ENCODE measurements around the gene TMEM248. TPM values are rescaled to one million over a fixed set of nuclear protein-coding genes. Genes with fewer than 3 reads are reported as not detected.

The TMEM248 gene
- total and polyA plus RNA-seq, 2 donors (not counting 3 experiments of a cell fraction or from before 2014, with no cell fraction given) = 107 to 220 TPM

DNA sequence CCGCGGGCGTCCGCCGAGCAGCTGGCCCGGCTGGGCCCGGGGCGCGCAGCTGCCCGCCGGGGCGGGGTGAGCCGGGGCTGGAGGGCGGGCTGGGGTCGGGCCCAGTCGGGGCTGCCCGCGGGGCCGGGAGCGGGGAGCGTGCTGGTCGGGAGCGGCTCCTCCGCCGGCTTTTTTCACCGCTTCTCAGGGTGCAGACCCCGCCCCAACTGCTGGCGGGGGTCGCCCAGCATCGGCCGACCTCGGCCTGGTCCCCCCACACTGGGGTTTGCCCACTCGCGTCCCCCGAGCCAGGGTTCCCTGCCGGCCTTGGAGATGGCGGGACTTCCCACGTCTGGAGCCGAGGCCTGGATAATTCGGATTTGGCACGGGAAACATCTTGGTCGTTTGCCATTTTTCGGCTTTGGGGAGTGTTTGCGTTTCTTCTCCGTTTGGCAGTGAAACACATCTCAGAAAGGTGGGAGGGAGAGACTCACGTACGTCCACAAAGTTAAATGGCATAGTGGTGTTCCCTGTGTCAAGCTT, 432 bp downstream of the TMEM248 start:
- Histone ChIP-seq H3K9ac (replicated peaks; ENCODE audit: extremely low read depth, insufficient read depth, low read length) (peak overlapping the region; percentile 90), H3K4me2 (ENCODE audit: insufficient read depth, low read length) (peak overlapping the region; percentile 95), H3K4me3 (replicated peaks in 1 of 3; ENCODE audit: insufficient read depth in 1 of 3, low read depth in 1 of 3, low read length in 3 of 3) (peak overlapping the region; percentile 76 to 95 (median 86)), H3K79me2 (ENCODE audit: control insufficient read depth, insufficient read depth, low read length) (peaks cover 43% of the 10 kb centered on the region), H3K9me3 (replicated peaks; ENCODE audit: control insufficient read depth, insufficient read depth, low read length) (no peaks in the 10 kb centered on the region), H3K36me3 (ENCODE audit: control insufficient read depth in 2 of 2, extremely low read depth in 1 of 2, insufficient read depth in 2 of 2, low read length in 2 of 2) (no peaks in the 10 kb centered on the region), H3K27me3 (ENCODE audit: control insufficient read depth in 2 of 2, insufficient read depth in 2 of 2, low read length in 2 of 2) (no peaks in the 10 kb centered on the region), H3K27ac (ENCODE audit: insufficient read depth, low read depth, low read length) (peak overlapping the region; percentile 80), H2AFZ (ENCODE audit: low read depth, low read length) (peak overlapping the region; percentile 18), H3K4me1 (ENCODE audit: control insufficient read depth, extremely low read depth, insufficient read depth, low read length) (peaks cover 5% of the 10 kb centered on the region), H3K9me1 (replicated peaks; ENCODE audit: control insufficient read depth, extremely low read depth, insufficient read depth, low read length) (no peaks in the 10 kb centered on the region), H4K20me1 (replicated peaks; ENCODE audit: control insufficient read depth, extremely low read depth, insufficient read depth, low read length) (no peaks in the 10 kb centered on the region)
- POLR2A ChIA-PET = interaction anchor here (0.5 kb wide), 1 partner anchor 24 kb away, joined by 3 read pairs; no protein-coding TSS in a partner anchor
- no TSS peak for BruUV-seq (replicated peaks)
- DNase-seq (ENCODE audit: low read depth, low spot score) (no peak), FAIRE-seq (no peak)
- dilution Hi-C loops (cut with MboI; ENCODE audit: extremely low pct_ligation_motif_present, low sequenced_read_pairs) = no loop called here
- intact Hi-C loops (cut with micrococcal nuclease) = loop anchor here (1.0 to 10.0 kb wide), 4 partner anchors 31 to 364 kb away; partner anchors contain the start of genes SBDS and TYW1
- CTCF ChIA-PET = interaction anchor here (1.0 kb wide), 1 partner anchor 29 kb away, joined by 3 read pairs; no protein-coding TSS in a partner anchor
- TF ChIP-seq GATA2 (IDR thresholded peaks at IDR 0.05; ENCODE audit: insufficient read depth, insufficient read length, low read depth, low read length) = no peak
- no peak for TF ChIP-seq FOS (IDR thresholded peaks at IDR 0.05; ENCODE audit: borderline replicate concordance, insufficient read depth, low read length)
- TF ChIP-seq, protein P1, sequence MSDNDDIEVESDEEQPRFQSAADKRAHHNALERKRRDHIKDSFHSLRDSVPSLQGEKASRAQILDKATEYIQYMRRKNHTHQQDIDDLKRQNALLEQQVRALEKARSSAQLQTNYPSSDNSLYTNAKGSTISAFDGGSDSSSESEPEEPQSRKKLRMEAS (IDR thresholded peaks at IDR 0.05; ENCODE audit: insufficient read depth, insufficient read length) = no peak
- TF ChIP-seq POLR2AphosphoS5 (IDR thresholded peaks at IDR 0.05; ENCODE audit: insufficient read depth, low read depth, low read length) = no peak

DNA sequence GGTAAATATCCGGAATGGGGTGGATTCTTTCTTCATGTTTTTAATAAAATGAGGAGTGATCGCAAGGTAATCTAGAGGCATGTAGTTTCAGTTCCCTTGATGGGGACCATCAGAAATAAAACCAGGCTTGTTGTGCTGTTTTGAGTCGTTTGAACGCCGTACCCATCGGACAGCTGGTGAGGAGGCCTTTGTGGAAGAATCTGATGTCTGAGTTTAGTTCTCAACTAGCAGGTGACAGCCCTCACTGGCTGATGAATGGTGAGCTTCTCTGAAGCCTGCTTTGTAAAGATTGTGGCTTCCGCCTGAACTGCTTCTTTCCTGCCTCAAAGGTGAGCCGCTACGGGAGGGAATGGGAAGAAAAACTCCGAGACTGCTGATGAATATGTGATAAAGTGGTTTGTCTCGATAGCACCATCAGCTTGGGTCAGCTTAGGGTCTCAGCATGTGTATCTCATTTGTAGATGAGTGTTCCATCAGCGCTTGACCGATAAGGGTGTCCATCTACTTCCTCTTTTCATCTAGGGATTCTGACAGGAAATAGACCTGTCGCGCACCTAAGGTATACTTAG, 977 bp downstream of the TMEM248 start:
- Histone ChIP-seq H3K4me3 (replicated peaks in 1 of 3; ENCODE audit: insufficient read depth in 1 of 3, low read depth in 1 of 3, low read length in 3 of 3) (peak overlapping the region; percentile 76 to 95 (median 86)), H3K27ac (ENCODE audit: insufficient read depth, low read depth, low read length) (peak overlapping the region; percentile 80), H3K4me2 (ENCODE audit: insufficient read depth, low read length) (peak overlapping the region; percentile 95), H3K9me3 (replicated peaks; ENCODE audit: control insufficient read depth, insufficient read depth, low read length) (no peaks in the 10 kb centered on the region), H3K27me3 (ENCODE audit: control insufficient read depth in 2 of 2, insufficient read depth in 2 of 2, low read length in 2 of 2) (no peaks in the 10 kb centered on the region), H3K9ac (replicated peaks; ENCODE audit: extremely low read depth, insufficient read depth, low read length) (peak overlapping the region; percentile 90), H3K79me2 (ENCODE audit: control insufficient read depth, insufficient read depth, low read length) (peaks cover 49% of the 10 kb centered on the region), H4K20me1 (replicated peaks; ENCODE audit: control insufficient read depth, extremely low read depth, insufficient read depth, low read length) (no peaks in the 10 kb centered on the region), H3K36me3 (ENCODE audit: control insufficient read depth in 2 of 2, extremely low read depth in 1 of 2, insufficient read depth in 2 of 2, low read length in 2 of 2) (no peaks in the 10 kb centered on the region), H3K4me1 (ENCODE audit: control insufficient read depth, extremely low read depth, insufficient read depth, low read length) (peaks cover 5% of the 10 kb centered on the region), H3K9me1 (replicated peaks; ENCODE audit: control insufficient read depth, extremely low read depth, insufficient read depth, low read length) (no peaks in the 10 kb centered on the region), H2AFZ (ENCODE audit: low read depth, low read length) (peak overlapping the region; percentile 18)
- TF ChIP-seq POLR2A (IDR thresholded peaks at IDR 0.05; ENCODE audit: low read depth, low read length) (no peak), EZH2 (IDR thresholded peaks at IDR 0.05; ENCODE audit: borderline replicate concordance, low read depth, low read length, severe bottlenecking) (no peak), GATA2 (IDR thresholded peaks at IDR 0.05; ENCODE audit: insufficient read depth, insufficient read length, low read depth, low read length) (no peak), JUN (IDR thresholded peaks at IDR 0.05; ENCODE audit: borderline replicate concordance, insufficient read depth, insufficient read length, low read depth) (no peak), POLR2AphosphoS5 (IDR thresholded peaks at IDR 0.05; ENCODE audit: insufficient read depth, low read depth, low read length) (no peak), FOS (IDR thresholded peaks at IDR 0.05; ENCODE audit: borderline replicate concordance, insufficient read depth, low read length) (no peak), MYC (IDR thresholded peaks at IDR 0.05; ENCODE audit: low read depth, low read length) (no peak)
- TF ChIP-seq, protein P1 (IDR thresholded peaks at IDR 0.05; ENCODE audit: insufficient read depth, insufficient read length) = no peak
- TF ChIP-seq, protein P2, sequence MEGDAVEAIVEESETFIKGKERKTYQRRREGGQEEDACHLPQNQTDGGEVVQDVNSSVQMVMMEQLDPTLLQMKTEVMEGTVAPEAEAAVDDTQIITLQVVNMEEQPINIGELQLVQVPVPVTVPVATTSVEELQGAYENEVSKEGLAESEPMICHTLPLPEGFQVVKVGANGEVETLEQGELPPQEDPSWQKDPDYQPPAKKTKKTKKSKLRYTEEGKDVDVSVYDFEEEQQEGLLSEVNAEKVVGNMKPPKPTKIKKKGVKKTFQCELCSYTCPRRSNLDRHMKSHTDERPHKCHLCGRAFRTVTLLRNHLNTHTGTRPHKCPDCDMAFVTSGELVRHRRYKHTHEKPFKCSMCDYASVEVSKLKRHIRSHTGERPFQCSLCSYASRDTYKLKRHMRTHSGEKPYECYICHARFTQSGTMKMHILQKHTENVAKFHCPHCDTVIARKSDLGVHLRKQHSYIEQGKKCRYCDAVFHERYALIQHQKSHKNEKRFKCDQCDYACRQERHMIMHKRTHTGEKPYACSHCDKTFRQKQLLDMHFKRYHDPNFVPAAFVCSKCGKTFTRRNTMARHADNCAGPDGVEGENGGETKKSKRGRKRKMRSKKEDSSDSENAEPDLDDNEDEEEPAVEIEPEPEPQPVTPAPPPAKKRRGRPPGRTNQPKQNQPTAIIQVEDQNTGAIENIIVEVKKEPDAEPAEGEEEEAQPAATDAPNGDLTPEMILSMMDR (IDR thresholded peaks at IDR 0.05; ENCODE audit: extremely low read depth in 1 of 2, insufficient read depth in 1 of 2, low read depth in 1 of 2, low read length in 2 of 2) = no peak
- FAIRE-seq = peak; percentile 73
- intact Hi-C loops (cut with micrococcal nuclease) (loop anchor here (1.0 to 10.0 kb wide), 4 partner anchors 30 to 365 kb away; partner anchors contain the start of genes SBDS and TYW1), dilution Hi-C loops (cut with MboI; ENCODE audit: extremely low pct_ligation_motif_present, low sequenced_read_pairs) (no loop called here)
- DNase-seq (ENCODE audit: low read depth, low spot score) = peak; percentile 54
- ChIA-PET CTCF (interaction anchor here (1.0 kb wide), 1 partner anchor 28 kb away, joined by 3 read pairs; no protein-coding TSS in a partner anchor), POLR2A (interaction anchor here (1.0 kb wide), 1 partner anchor 78 kb away, joined by 6 read pairs; no protein-coding TSS in a partner anchor)
- TSS peak; percentile 36 for BruUV-seq (replicated peaks)
